IMR-90 (cell line): ENCODE results near the gene SOWAHD.

Experiments used
- CEBPB ChIP-seq: IDR thresholded peaks from 2 replicates; pipeline ENCODE4 v1.6.1; 2012; ENCODE audit warnings: low read depth, low read length, improper control_type of control experiment
- CHD1 ChIP-seq: IDR thresholded peaks from 2 replicates; pipeline ENCODE4 v1.6.1; 2012; ENCODE audit warnings: low read depth, low read length, improper control_type of control experiment
- FOS ChIP-seq: fragments of 150-350 bp; IDR thresholded peaks from 2 replicates; pipeline ENCODE4 v1.6.1; 2016; ENCODE audit warnings: low read depth, low read length
- MAFK ChIP-seq: IDR thresholded peaks from 2 replicates; pipeline ENCODE4 v1.6.1; 2012; ENCODE audit warnings: low read depth, low read length, improper control_type of control experiment
- MAZ ChIP-seq: IDR thresholded peaks from 2 replicates; pipeline ENCODE4 v1.6.1; 2012; ENCODE audit warnings: low read depth, mild to moderate bottlenecking, low read length, improper control_type of control experiment, moderate library complexity, borderline replicate concordance
- MXI1 ChIP-seq: IDR thresholded peaks from 2 replicates; pipeline ENCODE4 v1.6.1; 2012; ENCODE audit warnings: low read depth, mild to moderate bottlenecking, low read length, moderate library complexity, borderline replicate concordance
- NFE2L2 ChIP-seq: fragments of 150-350 bp; IDR thresholded peaks from 2 replicates; pipeline ENCODE4 v1.6.1; 2016; ENCODE audit warnings: low read depth, mild to moderate bottlenecking, low read length
- POLR2A ChIP-seq: IDR thresholded peaks from 2 replicates; pipeline ENCODE4 v1.6.1; 2012; ENCODE audit warnings: mild to moderate bottlenecking, low read depth, low read length
- RAD21 ChIP-seq: IDR thresholded peaks from 2 replicates; pipeline ENCODE4 v1.6.1; 2012; ENCODE audit warnings: low read length, improper control_type of control experiment
- RCOR1 ChIP-seq: IDR thresholded peaks from 2 replicates; pipeline ENCODE4 v1.6.1; 2012; ENCODE audit warnings: mild to moderate bottlenecking, low read length, improper control_type of control experiment; ENCODE audit not compliant: insufficient replicate concordance
- RFX5 ChIP-seq: IDR thresholded peaks from 2 replicates; pipeline ENCODE4 v1.8.0; 2012; ENCODE audit warnings: low read depth, mild to moderate bottlenecking, low read length, moderate library complexity
- SMC3 ChIP-seq: fragments of 150-350 bp; IDR thresholded peaks from 2 replicates; pipeline ENCODE4 v1.6.1; 2016; ENCODE audit warnings: low read depth, mild to moderate bottlenecking, antibody characterized with exemption, low read length, moderate library complexity
- USF2 ChIP-seq: fragments of 150-350 bp; IDR thresholded peaks from 2 replicates; pipeline ENCODE4 v1.6.1; 2017; ENCODE audit warnings: mild to moderate bottlenecking, antibody characterized with exemption, low read length, low read depth
- TF ChIP-seq, protein P1 (sequence below): conservative IDR thresholded peaks from 2 replicates; pipeline ENCODE4 v1.5.1; 2012; ENCODE audit warnings: mild to moderate bottlenecking, low read depth, low read length, improper control_type of control experiment

DNA sequence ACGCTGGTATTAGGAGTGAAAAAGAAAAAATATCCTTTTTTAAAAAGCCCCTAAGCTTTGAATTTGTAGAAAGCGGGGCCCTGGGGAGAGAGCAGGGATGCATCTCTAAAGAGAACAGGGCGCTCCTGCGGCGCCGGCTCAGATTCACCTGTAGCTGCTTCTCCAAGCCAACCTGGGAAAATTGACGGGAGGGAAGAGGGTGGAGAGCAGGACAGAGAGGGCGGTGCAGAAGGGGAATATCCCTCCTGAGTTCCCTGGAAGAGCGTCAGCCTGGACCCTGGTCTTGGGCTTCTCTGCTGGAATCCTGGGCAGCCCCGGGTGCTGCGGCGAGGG is 776 bp upstream of the SOWAHD start:
- TF ChIP-seq USF2: no peak
- TF ChIP-seq POLR2A: no peak
- TF ChIP-seq, protein P1, sequence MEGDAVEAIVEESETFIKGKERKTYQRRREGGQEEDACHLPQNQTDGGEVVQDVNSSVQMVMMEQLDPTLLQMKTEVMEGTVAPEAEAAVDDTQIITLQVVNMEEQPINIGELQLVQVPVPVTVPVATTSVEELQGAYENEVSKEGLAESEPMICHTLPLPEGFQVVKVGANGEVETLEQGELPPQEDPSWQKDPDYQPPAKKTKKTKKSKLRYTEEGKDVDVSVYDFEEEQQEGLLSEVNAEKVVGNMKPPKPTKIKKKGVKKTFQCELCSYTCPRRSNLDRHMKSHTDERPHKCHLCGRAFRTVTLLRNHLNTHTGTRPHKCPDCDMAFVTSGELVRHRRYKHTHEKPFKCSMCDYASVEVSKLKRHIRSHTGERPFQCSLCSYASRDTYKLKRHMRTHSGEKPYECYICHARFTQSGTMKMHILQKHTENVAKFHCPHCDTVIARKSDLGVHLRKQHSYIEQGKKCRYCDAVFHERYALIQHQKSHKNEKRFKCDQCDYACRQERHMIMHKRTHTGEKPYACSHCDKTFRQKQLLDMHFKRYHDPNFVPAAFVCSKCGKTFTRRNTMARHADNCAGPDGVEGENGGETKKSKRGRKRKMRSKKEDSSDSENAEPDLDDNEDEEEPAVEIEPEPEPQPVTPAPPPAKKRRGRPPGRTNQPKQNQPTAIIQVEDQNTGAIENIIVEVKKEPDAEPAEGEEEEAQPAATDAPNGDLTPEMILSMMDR: no peak
- TF ChIP-seq CEBPB: no peak
- TF ChIP-seq RAD21: no peak
- TF ChIP-seq SMC3: no peak
- no peak for TF ChIP-seq MAFK
- no peak for TF ChIP-seq RCOR1
- no peak for TF ChIP-seq MXI1
- TF ChIP-seq NFE2L2: no peak
- TF ChIP-seq RFX5: no peak
- TF ChIP-seq CHD1: no peak
- no peak for TF ChIP-seq MAZ
- no peak for TF ChIP-seq FOS
